Measurements from ENCODE around the gene TBC1D17.

TBC1D17 gene

DNA sequence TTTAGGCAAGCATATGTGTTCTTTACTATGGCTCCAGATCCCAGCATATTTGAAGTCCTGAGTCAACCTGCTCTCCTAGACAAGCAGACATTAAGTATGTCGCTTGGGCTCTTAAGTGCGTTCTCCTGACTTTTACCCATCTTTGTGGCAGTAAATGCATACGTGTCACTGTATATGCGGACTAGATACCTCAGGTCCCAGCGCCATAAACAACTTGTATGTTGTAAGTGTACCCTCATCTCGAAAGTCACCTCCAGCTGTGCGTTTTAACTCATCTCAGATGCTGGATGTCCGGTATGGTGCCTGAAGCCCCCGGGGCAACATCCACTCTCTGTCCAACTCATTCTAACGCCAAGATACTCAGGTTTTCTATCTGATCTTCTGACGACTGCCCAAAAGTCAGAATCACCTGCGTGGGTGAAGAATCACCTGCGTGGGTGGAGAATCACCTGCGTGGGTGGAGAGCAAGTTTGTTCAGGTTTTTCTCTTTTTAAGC lies 24.8 kb upstream of the TBC1D17 start:
- TF ChIP-seq, protein P1, sequence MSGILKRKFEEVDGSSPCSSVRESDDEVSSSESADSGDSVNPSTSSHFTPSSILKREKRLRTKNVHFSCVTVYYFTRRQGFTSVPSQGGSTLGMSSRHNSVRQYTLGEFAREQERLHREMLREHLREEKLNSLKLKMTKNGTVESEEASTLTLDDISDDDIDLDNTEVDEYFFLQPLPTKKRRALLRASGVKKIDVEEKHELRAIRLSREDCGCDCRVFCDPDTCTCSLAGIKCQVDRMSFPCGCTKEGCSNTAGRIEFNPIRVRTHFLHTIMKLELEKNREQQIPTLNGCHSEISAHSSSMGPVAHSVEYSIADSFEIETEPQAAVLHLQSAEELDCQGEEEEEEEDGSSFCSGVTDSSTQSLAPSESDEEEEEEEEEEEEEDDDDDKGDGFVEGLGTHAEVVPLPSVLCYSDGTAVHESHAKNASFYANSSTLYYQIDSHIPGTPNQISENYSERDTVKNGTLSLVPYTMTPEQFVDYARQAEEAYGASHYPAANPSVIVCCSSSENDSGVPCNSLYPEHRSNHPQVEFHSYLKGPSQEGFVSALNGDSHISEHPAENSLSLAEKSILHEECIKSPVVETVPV (CRISPR knock-in tag; IDR thresholded peaks at IDR 0.05), result no peak
- no peak for TF ChIP-seq ZNF8 (CRISPR knock-in tag; IDR thresholded peaks at IDR 0.05)
- no peak for ATAC-seq

DNA sequence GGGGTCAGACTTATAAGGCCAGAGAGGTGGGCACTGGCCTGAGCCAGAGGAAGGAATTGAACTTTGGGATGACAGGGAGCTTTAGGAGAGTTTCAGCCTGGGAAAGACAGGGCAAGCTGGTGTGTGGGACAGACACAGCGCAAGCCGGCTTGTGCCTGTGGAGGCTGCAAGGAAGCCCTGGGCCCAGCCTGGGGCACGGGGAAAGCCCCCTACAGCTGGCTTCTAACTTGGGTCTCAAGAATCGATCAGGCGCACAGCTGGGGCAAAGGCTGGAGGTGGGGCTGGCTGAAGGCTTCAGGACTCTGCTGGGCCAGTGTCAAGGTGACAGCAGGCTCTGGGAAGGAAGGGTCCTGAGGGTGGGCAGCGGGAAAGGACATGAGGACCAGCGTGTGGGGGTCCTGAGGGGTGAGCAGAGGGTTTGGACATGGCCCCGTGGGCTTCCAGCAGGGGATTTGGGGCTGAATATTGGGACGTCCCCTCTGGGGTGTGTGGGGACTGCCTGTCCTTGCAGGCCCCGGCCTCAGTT lies 23.6 kb upstream of the TBC1D17 start:
- ATAC-seq, result no peak
- TF ChIP-seq OSR1 (CRISPR knock-in tag; IDR thresholded peaks at IDR 0.05) (no peak), CREB5 (CRISPR knock-in tag; IDR thresholded peaks at IDR 0.05; ENCODE audit: low read depth) (no peak), ZC3H10 (CRISPR knock-in tag; IDR thresholded peaks at IDR 0.05) (no peak)
- TF ChIP-seq, protein P2, sequence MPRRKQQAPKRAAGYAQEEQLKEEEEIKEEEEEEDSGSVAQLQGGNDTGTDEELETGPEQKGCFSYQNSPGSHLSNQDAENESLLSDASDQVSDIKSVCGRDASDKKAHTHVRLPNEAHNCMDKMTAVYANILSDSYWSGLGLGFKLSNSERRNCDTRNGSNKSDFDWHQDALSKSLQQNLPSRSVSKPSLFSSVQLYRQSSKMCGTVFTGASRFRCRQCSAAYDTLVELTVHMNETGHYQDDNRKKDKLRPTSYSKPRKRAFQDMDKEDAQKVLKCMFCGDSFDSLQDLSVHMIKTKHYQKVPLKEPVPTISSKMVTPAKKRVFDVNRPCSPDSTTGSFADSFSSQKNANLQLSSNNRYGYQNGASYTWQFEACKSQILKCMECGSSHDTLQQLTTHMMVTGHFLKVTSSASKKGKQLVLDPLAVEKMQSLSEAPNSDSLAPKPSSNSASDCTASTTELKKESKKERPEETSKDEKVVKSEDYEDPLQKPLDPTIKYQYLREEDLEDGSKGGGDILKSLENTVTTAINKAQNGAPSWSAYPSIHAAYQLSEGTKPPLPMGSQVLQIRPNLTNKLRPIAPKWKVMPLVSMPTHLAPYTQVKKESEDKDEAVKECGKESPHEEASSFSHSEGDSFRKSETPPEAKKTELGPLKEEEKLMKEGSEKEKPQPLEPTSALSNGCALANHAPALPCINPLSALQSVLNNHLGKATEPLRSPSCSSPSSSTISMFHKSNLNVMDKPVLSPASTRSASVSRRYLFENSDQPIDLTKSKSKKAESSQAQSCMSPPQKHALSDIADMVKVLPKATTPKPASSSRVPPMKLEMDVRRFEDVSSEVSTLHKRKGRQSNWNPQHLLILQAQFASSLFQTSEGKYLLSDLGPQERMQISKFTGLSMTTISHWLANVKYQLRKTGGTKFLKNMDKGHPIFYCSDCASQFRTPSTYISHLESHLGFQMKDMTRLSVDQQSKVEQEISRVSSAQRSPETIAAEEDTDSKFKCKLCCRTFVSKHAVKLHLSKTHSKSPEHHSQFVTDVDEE (CRISPR knock-in tag; IDR thresholded peaks at IDR 0.05), result no peak
- TF ChIP-seq, protein P3, sequence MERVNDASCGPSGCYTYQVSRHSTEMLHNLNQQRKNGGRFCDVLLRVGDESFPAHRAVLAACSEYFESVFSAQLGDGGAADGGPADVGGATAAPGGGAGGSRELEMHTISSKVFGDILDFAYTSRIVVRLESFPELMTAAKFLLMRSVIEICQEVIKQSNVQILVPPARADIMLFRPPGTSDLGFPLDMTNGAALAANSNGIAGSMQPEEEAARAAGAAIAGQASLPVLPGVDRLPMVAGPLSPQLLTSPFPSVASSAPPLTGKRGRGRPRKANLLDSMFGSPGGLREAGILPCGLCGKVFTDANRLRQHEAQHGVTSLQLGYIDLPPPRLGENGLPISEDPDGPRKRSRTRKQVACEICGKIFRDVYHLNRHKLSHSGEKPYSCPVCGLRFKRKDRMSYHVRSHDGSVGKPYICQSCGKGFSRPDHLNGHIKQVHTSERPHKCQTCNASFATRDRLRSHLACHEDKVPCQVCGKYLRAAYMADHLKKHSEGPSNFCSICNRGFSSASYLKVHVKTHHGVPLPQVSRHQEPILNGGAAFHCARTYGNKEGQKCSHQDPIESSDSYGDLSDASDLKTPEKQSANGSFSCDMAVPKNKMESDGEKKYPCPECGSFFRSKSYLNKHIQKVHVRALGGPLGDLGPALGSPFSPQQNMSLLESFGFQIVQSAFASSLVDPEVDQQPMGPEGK (CRISPR knock-in tag; IDR thresholded peaks at IDR 0.05; ENCODE audit: borderline replicate concordance), result no peak

DNA sequence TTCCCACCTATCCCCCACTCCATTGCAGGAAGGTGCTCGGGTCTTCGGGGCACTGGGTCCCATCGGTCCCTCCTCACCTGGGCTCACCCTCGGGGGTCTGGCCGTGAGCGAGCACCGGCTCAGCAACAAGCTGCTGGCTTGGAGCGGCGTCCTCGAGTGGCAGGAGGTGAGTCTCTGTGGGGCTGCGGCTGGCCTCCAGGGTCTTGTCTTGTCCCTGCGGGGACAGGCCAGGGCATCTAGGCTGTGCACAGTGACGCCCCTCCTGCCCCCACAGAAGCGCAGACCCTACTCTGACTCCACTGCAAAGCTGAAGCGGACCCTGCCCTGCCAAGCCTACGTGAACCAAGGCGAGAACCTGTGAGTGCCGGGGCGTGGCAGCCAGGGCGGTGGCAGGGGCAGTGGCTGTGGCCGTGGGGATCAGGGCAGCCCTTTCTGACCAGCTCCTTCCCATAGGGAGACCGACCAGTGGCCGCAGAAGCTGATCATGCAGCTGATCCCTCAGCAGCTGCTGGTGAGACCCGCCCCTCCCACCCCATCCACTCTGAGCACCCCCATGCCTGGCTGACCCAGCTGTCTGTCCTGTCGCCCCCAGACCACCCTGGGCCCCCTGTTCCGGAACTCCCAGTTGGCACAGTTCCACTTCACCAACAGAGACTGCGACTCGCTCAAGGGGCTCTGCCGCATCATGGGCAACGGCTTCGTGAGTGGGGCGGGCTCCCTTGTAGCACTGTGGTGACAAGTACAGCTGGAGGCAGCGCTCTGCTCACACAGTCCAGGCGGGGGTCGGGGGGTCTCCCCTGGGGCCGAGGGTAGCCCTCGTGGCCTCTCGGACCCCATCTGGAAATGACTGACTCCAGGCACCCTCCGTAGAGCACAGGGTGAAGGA lies 22.9 kb upstream of the TBC1D17 start:
- ATAC-seq, result no peak
- TF ChIP-seq SNAI2 (CRISPR knock-in tag; IDR thresholded peaks at IDR 0.05) (no peak), OSR1 (CRISPR knock-in tag; IDR thresholded peaks at IDR 0.05) (no peak), ZFP30 (CRISPR knock-in tag; IDR thresholded peaks at IDR 0.05) (no peak), ISL1 (CRISPR knock-in tag; IDR thresholded peaks at IDR 0.05) (no peak)
- TF ChIP-seq, protein P2 (CRISPR knock-in tag; IDR thresholded peaks at IDR 0.05), result no peak

GRCh38 chr19:49855277-49855675 lies 22.2 kb upstream of the TBC1D17 start:
- ATAC-seq, result no peak
- TF ChIP-seq, protein P2 (CRISPR knock-in tag; IDR thresholded peaks at IDR 0.05), result no peak
- TF ChIP-seq ISL1 (CRISPR knock-in tag; IDR thresholded peaks at IDR 0.05), result no peak
- TF ChIP-seq RARB (CRISPR knock-in tag; IDR thresholded peaks at IDR 0.05), result no peak
- TF ChIP-seq ZC3H10 (CRISPR knock-in tag; IDR thresholded peaks at IDR 0.05), result no peak
- TF ChIP-seq ZNF8 (CRISPR knock-in tag; IDR thresholded peaks at IDR 0.05), result no peak
- no peak for TF ChIP-seq ARNTL (CRISPR knock-in tag; IDR thresholded peaks at IDR 0.05; ENCODE audit: borderline replicate concordance, low read depth)
- TF ChIP-seq TOX (CRISPR knock-in tag; IDR thresholded peaks at IDR 0.05; ENCODE audit: borderline replicate concordance), result no peak
- no peak for TF ChIP-seq ESRRG (CRISPR knock-in tag; IDR thresholded peaks at IDR 0.05)
- no peak for TF ChIP-seq ZNF565 (CRISPR knock-in tag; conservative IDR thresholded peaks at IDR 0.05; ENCODE audit: low read depth)
- TF ChIP-seq ZFP3 (CRISPR knock-in tag; IDR thresholded peaks at IDR 0.05), result no peak
- TF ChIP-seq OSR1 (CRISPR knock-in tag; IDR thresholded peaks at IDR 0.05), result no peak
- no peak for TF ChIP-seq SNAI2 (CRISPR knock-in tag; IDR thresholded peaks at IDR 0.05)
- TF ChIP-seq, protein P4, sequence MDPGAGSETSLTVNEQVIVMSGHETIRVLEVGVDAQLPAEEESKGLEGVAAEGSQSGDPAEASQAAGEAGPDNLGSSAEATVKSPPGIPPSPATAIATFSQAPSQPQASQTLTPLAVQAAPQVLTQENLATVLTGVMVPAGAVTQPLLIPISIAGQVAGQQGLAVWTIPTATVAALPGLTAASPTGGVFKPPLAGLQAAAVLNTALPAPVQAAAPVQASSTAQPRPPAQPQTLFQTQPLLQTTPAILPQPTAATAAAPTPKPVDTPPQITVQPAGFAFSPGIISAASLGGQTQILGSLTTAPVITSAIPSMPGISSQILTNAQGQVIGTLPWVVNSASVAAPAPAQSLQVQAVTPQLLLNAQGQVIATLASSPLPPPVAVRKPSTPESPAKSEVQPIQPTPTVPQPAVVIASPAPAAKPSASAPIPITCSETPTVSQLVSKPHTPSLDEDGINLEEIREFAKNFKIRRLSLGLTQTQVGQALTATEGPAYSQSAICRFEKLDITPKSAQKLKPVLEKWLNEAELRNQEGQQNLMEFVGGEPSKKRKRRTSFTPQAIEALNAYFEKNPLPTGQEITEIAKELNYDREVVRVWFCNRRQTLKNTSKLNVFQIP (CRISPR knock-in tag; IDR thresholded peaks at IDR 0.05; ENCODE audit: borderline replicate concordance, low read depth), result no peak

All from SK-N-SH treated with all-trans-retinoic acid at 6 μM for 48 hours (cell line).